Hepatocyte (in vitro differentiated cells): ENCODE results near the gene PKD2L1.

Experiments used
- CTCF ChIP-seq: fragments of 200-600 bp; sonication (generic); IDR thresholded peaks from 2 replicates; pipeline ENCODE4 v1.5.1; 2016; ENCODE audit warnings: antibody characterized with exemption, mild to moderate bottlenecking; ENCODE audit not compliant: poor library complexity
- EZH2 ChIP-seq: fragments of 200-600 bp; sonication (generic); IDR thresholded peaks from 2 replicates; pipeline ENCODE4 v1.6.1; 2016; ENCODE audit warnings: antibody characterized with exemption, mild to moderate bottlenecking, borderline replicate concordance
- EZH2phosphoT487 ChIP-seq: fragments of 200-600 bp; sonication (generic); IDR thresholded peaks from one replicate; pipeline ENCODE4 v1.6.1; 2018; ENCODE audit warnings: antibody characterized with exemption, mild to moderate bottlenecking, low read depth, moderate library complexity; ENCODE audit not compliant: unreplicated experiment, severe bottlenecking

GRCh38 chr10:100333106-100333505, 3.1 kb upstream of the PKD2L1 start:
- no peak for TF ChIP-seq CTCF
- TF ChIP-seq EZH2: no peak
- no peak for TF ChIP-seq EZH2phosphoT487
